Measurements from ENCODE around the gene KIF4B. TPM values are rescaled to one million over a fixed set of nuclear protein-coding genes. Genes with fewer than 3 reads are reported as not detected.
A peak's percentile ranks its signal among the peaks of the same experiment; 100 is the strongest.

KIF4B gene
- polyA plus RNA-seq, 1 of the 3 experiments (the other 2 are of a cell fraction): 0.02 TPM

DNA sequence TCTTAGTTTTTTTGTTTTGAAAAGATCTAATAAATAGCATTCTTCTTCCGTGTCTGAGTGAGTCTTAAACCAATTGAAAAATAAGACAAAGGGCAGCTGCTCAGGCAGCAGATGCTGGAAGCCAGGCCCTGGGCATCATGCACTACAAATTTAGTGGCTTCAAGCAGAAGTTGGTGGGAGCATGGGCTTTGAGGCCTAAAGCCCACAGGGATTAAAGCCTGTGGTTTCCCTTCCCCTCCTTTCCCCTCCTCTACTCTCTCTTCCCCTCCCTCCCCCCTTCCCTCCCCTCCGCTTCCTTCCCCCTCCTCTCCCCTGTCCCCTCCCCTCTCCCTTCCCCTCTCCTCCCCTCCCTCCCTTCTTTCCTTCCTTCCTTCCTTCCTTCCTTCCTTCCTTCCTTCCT lies 20.1 kb upstream of the KIF4B start:
- Histone ChIP-seq H3K79me2 (ENCODE audit: insufficient read depth) (no peaks in the 10 kb centered on the region), H3K4me3 (ENCODE audit: low read depth in 2 of 2, low read length in 1 of 2) (no peak overlapping the region), H3K9me2 (no peaks in the 10 kb centered on the region), H3K27ac (ENCODE audit: low read depth in 2 of 2, low read length in 1 of 2) (no peak overlapping the region), H3F3A (replicated peaks; ENCODE audit: insufficient read depth) (no peaks in the 10 kb centered on the region), H2AFZ (ENCODE audit: low read depth) (no peak overlapping the region), H4K20me1 (ENCODE audit: insufficient read depth) (no peaks in the 10 kb centered on the region), H3K9ac (no peak overlapping the region), H3K36me3 (replicated peaks in 1 of 2; ENCODE audit: control insufficient read depth in 1 of 2, insufficient read depth in 2 of 2, low read length in 1 of 2) (no peaks in the 10 kb centered on the region), H3K4me2 (no peak overlapping the region), H3K27me3 (ENCODE audit: insufficient read depth) (no peaks in the 10 kb centered on the region; the same call in 1 of the 2 replicates), H3K9me3 (no peaks in the 10 kb centered on the region), H3K4me1 (ENCODE audit: control insufficient read depth in 1 of 2, insufficient read depth in 2 of 2, low read depth in 1 of 2, low read length in 1 of 2) (no peaks in the 10 kb centered on the region)
- ChIA-PET CTCF (interaction anchor here (7.0 kb wide), 1 partner anchor 21 kb away, joined by 27 read pairs; no protein-coding TSS in a partner anchor), POLR2A (no interaction called here)
- no peak for TF ChIP-seq RCOR1 (IDR thresholded peaks at IDR 0.05; ENCODE audit: low read length)
- DNase-seq: no peak
- 47% methylated on average over 2 of the region's 2 CpGs for WGBS (ENCODE audit: low lambda C conversion rate)

DNA sequence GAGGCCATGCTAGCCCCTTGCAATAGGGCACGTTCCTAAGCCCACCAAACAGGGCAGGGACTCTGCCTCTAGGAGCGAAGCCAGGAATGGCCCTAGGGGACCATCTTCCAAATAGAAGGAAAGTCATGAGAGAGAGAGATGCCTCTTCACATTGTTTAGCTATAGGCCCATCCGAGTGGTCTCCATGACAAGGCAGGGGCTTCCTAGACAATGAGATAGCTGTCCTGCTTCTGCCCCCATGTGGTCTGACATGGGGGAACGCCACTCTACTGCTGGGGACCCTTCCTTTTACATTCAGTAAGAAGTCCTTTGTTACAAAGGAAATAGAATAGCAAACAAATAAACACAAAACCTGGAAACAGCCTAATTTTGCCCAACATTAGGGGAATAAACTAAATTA lies 17.9 kb upstream of the KIF4B start:
- H3K4me2 ChIP-seq: no peak overlapping the region
- ChIA-PET POLR2A (no interaction called here), CTCF (interaction anchor here (0.8 to 3.5 kb wide), 5 partner anchors 9 to 51 kb away, joined by 3 to 21 read pairs (median 6); no protein-coding TSS in a partner anchor)
- H3K27me3 ChIP-seq (ENCODE audit: insufficient read depth): no peaks in the 10 kb centered on the region; the same call in 1 of the 2 replicates
- no peaks in the 10 kb centered on the region for H3K4me1 ChIP-seq (ENCODE audit: control insufficient read depth in 1 of 2, insufficient read depth in 2 of 2, low read depth in 1 of 2, low read length in 1 of 2)
- H3K79me2 ChIP-seq (ENCODE audit: insufficient read depth): no peaks in the 10 kb centered on the region
- H3K9me3 ChIP-seq: no peaks in the 10 kb centered on the region
- 0 out of 2 replicates have a peak, but pooled peaks have one; percentile 17 for TF ChIP-seq RAD21 (IDR thresholded peaks at IDR 0.05; ENCODE audit: low read length)
- TF ChIP-seq YY1 (IDR thresholded peaks at IDR 0.05; ENCODE audit: low read depth): no peak
- TF ChIP-seq GATA2 (CRISPR knock-in tag; IDR thresholded peaks at IDR 0.05): no peak
- TF ChIP-seq SMC3 (IDR thresholded peaks at IDR 0.05; ENCODE audit: low read depth, low read length): no peak
- TF ChIP-seq NFIC (IDR thresholded peaks at IDR 0.05; ENCODE audit: borderline replicate concordance): no peak
- no peak overlapping the region; a peak in 1 of 4 replicates for H3K4me3 ChIP-seq (ENCODE audit: low read depth in 2 of 2, low read length in 1 of 2)
- peak; percentile 39 for DNase-seq
- H4K20me1 ChIP-seq (ENCODE audit: insufficient read depth): no peaks in the 10 kb centered on the region
- no peaks in the 10 kb centered on the region for H3K36me3 ChIP-seq (replicated peaks in 1 of 2; ENCODE audit: control insufficient read depth in 1 of 2, insufficient read depth in 2 of 2, low read length in 1 of 2)
- no peak overlapping the region for H3K9ac ChIP-seq
- H3K9me2 ChIP-seq: no peaks in the 10 kb centered on the region
- H3F3A ChIP-seq (replicated peaks; ENCODE audit: insufficient read depth): no peaks in the 10 kb centered on the region
- H3K27ac ChIP-seq (ENCODE audit: low read depth in 2 of 2, low read length in 1 of 2): no peak overlapping the region
- WGBS (ENCODE audit: low lambda C conversion rate): 17% methylated on average over 3 of the region's 4 CpGs
- no peak overlapping the region for H2AFZ ChIP-seq (ENCODE audit: low read depth)

DNA sequence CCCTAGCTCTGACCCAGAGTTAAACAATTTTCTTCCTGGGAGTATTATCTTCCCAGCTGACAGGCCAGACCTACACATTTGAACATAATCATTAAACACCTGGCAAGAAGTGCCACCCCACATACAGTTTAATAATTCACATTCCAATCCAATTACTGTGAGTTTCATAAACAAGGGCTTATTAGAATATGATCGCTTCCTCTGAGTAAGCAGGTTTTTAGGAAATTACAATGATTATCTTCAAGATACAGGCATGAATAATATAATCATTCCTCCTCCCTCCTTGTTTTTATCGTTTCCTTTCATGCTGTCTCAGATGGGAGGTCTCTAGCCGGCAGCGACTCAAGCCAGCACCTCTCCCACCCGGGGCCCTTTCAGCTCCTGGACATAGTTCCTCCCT lies 15.8 kb upstream of the KIF4B start:
- no peak for DNase-seq
- CTCF ChIA-PET: interaction anchor here (1.7 to 3.5 kb wide), 2 partner anchors 25 to 30 kb away, joined by 3 to 21 read pairs; no protein-coding TSS in a partner anchor
- 55% methylated on average over 5 of the region's 5 CpGs for WGBS (ENCODE audit: low lambda C conversion rate)

More for the DNA sequence above, 15.8 kb upstream of the KIF4B start:
- Histone ChIP-seq H3K36me3 (replicated peaks in 1 of 2; ENCODE audit: control insufficient read depth in 1 of 2, insufficient read depth in 2 of 2, low read length in 1 of 2) (no peaks in the 10 kb centered on the region), H3K9ac (no peak overlapping the region), H3K9me2 (no peaks in the 10 kb centered on the region), H3K4me1 (ENCODE audit: control insufficient read depth in 1 of 2, insufficient read depth in 2 of 2, low read depth in 1 of 2, low read length in 1 of 2) (no peaks in the 10 kb centered on the region), H3K27ac (ENCODE audit: low read depth in 2 of 2, low read length in 1 of 2) (no peak overlapping the region), H3K4me3 (ENCODE audit: low read depth in 2 of 2, low read length in 1 of 2) (no peak overlapping the region), H3K79me2 (ENCODE audit: insufficient read depth) (no peaks in the 10 kb centered on the region), H3K27me3 (ENCODE audit: insufficient read depth) (no peaks in the 10 kb centered on the region; the same call in 1 of the 2 replicates), H3F3A (replicated peaks; ENCODE audit: insufficient read depth) (no peaks in the 10 kb centered on the region), H4K20me1 (ENCODE audit: insufficient read depth) (no peaks in the 10 kb centered on the region), H3K4me2 (no peak overlapping the region), H3K9me3 (no peaks in the 10 kb centered on the region), H2AFZ (ENCODE audit: low read depth) (no peak overlapping the region)
- TF ChIP-seq, protein P1, sequence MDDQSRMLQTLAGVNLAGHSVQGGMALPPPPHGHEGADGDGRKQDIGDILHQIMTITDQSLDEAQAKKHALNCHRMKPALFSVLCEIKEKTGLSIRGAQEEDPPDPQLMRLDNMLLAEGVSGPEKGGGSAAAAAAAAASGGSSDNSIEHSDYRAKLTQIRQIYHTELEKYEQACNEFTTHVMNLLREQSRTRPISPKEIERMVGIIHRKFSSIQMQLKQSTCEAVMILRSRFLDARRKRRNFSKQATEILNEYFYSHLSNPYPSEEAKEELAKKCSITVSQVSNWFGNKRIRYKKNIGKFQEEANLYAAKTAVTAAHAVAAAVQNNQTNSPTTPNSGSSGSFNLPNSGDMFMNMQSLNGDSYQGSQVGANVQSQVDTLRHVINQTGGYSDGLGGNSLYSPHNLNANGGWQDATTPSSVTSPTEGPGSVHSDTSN (IDR thresholded peaks at IDR 0.05): no peak
- no peak for TF ChIP-seq SMC3 (IDR thresholded peaks at IDR 0.05; ENCODE audit: low read depth, low read length)
- TF ChIP-seq, protein P2, sequence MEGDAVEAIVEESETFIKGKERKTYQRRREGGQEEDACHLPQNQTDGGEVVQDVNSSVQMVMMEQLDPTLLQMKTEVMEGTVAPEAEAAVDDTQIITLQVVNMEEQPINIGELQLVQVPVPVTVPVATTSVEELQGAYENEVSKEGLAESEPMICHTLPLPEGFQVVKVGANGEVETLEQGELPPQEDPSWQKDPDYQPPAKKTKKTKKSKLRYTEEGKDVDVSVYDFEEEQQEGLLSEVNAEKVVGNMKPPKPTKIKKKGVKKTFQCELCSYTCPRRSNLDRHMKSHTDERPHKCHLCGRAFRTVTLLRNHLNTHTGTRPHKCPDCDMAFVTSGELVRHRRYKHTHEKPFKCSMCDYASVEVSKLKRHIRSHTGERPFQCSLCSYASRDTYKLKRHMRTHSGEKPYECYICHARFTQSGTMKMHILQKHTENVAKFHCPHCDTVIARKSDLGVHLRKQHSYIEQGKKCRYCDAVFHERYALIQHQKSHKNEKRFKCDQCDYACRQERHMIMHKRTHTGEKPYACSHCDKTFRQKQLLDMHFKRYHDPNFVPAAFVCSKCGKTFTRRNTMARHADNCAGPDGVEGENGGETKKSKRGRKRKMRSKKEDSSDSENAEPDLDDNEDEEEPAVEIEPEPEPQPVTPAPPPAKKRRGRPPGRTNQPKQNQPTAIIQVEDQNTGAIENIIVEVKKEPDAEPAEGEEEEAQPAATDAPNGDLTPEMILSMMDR (IDR thresholded peaks at IDR 0.05): no peak
- POLR2A ChIA-PET: no interaction called here
